H1 (cell line): Measurements from ENCODE around the gene WDR59. TPM values are rescaled to one million over a fixed set of nuclear protein-coding genes. Genes with fewer than 3 reads are reported as not detected.

ENCODE experiments used
- CHD1 ChIP-seq: IDR thresholded peaks from 2 replicates; pipeline ENCODE4 v1.6.1; 2012; ENCODE audit warnings: low read depth, low read length, improper control_type of control experiment
- KDM1A ChIP-seq: fragments of 200-600, 300-600 bp; sonication (generic); IDR thresholded peaks from 2 replicates; pipeline ENCODE4 v1.7.1; 2016; ENCODE audit warnings: mild to moderate bottlenecking, low read length, borderline replicate concordance
- polyA plus RNA-seq, 7 experiments: library from polyadenylated mRNA; depleted of rRNA in 3 of 7; stranded (reverse) in 5 of 7; unstranded in 2 of 7; fragments of >200 nt in 5 of 7; fragments of 200-250 nt in 2 of 7; gene quantifications; 1 replicate in 5 of 7; 2 replicates in 1 of 7; 4 replicates in 1 of 7; pipeline versions ENCODE4 v1.2.1 to v1.2.3, GENCODE V29; 2011 to 2013; ENCODE audit warnings: missing spikeins in 2 of 7, mixed read lengths in 2 of 7
- total RNA-seq: library from RNA; stranded (reverse); fragmentation: NEBNext Ultra II Directional; extraction: Animal tissue kit (Norgen Biotek cat#: 25700); gene quantifications from 2 replicates; pipeline ENCODE4 v1.2.1, GENCODE V29; 2021

WDR59 gene
- total and polyA plus RNA-seq, 2 of the 8 experiments (the other 6 are each of a cell fraction or from before 2014, with no cell fraction given), result 84.2 to 124 TPM

DNA sequence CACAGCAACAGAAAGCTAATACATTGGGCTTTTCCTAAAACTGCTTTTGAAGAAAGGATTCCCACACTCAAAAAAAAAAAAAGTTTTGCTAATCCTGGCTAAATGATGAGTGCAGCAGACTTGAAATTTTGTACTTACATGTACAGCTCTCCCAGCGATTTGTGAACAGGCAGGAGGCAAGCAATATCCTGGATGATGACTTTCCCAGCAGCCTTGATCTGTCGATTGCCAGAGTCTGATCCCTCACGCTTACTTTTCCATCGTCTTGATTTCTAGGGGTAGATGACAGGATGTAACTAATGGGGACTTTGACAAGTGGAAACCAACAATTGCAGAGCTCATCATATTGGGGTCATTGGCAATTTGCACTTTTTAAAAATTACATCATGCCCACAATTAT lies 91.4 kb downstream of the WDR59 start (continued):
- no peak for TF ChIP-seq KDM1A
- TF ChIP-seq CHD1, result no peak
